Keratinocyte (primary cell): ENCODE results near the gene HDAC9.

Source experiments
- CTCF ChIP-seq, 3 experiments: IDR thresholded peaks in 1 of 3; conservative IDR thresholded peaks in 1 of 3; optimal IDR thresholded peaks in 1 of 3; 2 replicates in 2 of 3; 3 replicates in 1 of 3; pipeline versions ENCODE3 to v1.5.1; 2011; ENCODE audit warnings: low read length in 3 of 3, mild to moderate bottlenecking in 3 of 3, moderate library complexity in 2 of 3, control low read depth in 1 of 3, inconsistent platforms in 1 of 3; ENCODE audit not compliant: insufficient read depth in 2 of 3; ENCODE audit errors: extremely low read depth in 1 of 3
- EZH2 ChIP-seq: IDR thresholded peaks from one replicate; pipeline ENCODE4 v1.6.1; 2012; ENCODE audit warnings: inconsistent platforms, mild to moderate bottlenecking, low read length, moderate library complexity

- no peak for TF ChIP-seq CTCF (optimal IDR thresholded peaks at IDR 0.05 in 1 of 3, IDR thresholded peaks at IDR 0.05 in 1 of 3, conservative IDR thresholded peaks at IDR 0.05 in 1 of 3; ENCODE audit: extremely low read depth in 1 of 3, insufficient read depth in 2 of 3, low read length in 3 of 3)
- no peak for TF ChIP-seq EZH2
Measured at GRCh38 chr7:18570441-18570840, 74.9 kb downstream of the HDAC9 start.
